MM.1S (cell line): Measurements from ENCODE around the gene CDH6.

Source experiments
- DNase-seq: peaks from one replicate; pipeline ENCODE4 v3.0.0-alpha.2; 2015
- H2AFZ ChIP-seq: fragments of 300-600 bp; sonication (generic); 2 replicates; pipeline ENCODE4 v1.6.0; 2016; ENCODE audit warnings: antibody characterized with exemption, low read length
- H3F3A ChIP-seq: fragments of 300-600 bp; sonication (generic); 2 replicates; pipeline ENCODE4 v1.6.1; 2016; ENCODE audit warnings: mild to moderate bottlenecking, antibody characterized with exemption, low read length, moderate library complexity, mixed read lengths; ENCODE audit not compliant: insufficient read depth
- H3K27ac ChIP-seq: fragments of 300-600 bp; sonication (generic); 2 replicates; pipeline ENCODE4 v1.5.1; 2016; ENCODE audit warnings: mild to moderate bottlenecking, low read length
- H3K27me3 ChIP-seq: fragments of 300-600 bp; sonication (generic); replicated peaks from 2 replicates; pipeline ENCODE4 v1.6.0; 2016; ENCODE audit warnings: low read length; ENCODE audit not compliant: insufficient read depth
- H3K36me3 ChIP-seq: fragments of 300-600 bp; sonication (generic); replicated peaks from 2 replicates; pipeline ENCODE4 v1.6.1; 2016; ENCODE audit warnings: mild to moderate bottlenecking, low read length, mixed read lengths; ENCODE audit not compliant: insufficient read depth
- H3K4me1 ChIP-seq: fragments of 300-600 bp; sonication (generic); 2 replicates; pipeline ENCODE4 v1.6.1; 2016; ENCODE audit warnings: low read length, mixed read lengths
- H3K4me2 ChIP-seq: fragments of 300-600 bp; sonication (generic); 2 replicates; pipeline ENCODE4 v1.6.0; 2016; ENCODE audit warnings: low read depth, low read length
- H3K4me3 ChIP-seq: fragments of 300-600 bp; sonication (generic); 2 replicates; pipeline ENCODE4 v1.5.1; 2016; ENCODE audit warnings: low read length, mixed read lengths
- H3K79me2 ChIP-seq: fragments of 300-600 bp; sonication (generic); 2 replicates; pipeline ENCODE4 v1.6.1; 2016; ENCODE audit warnings: mixed run types, low read length, mixed read lengths
- H3K9ac ChIP-seq: fragments of 300-600 bp; sonication (generic); 2 replicates; pipeline ENCODE4 v1.6.1; 2016; ENCODE audit warnings: low read length, mixed read lengths
- H3K9me2 ChIP-seq: fragments of 300-600 bp; sonication (generic); replicated peaks from 2 replicates; pipeline ENCODE4 v1.6.1; 2016; ENCODE audit warnings: mild to moderate bottlenecking, low read length, mixed read lengths; ENCODE audit not compliant: insufficient read depth
- H3K9me3 ChIP-seq: fragments of 300-600 bp; sonication (generic); replicated peaks from 2 replicates; pipeline ENCODE4 v1.6.1; 2016; ENCODE audit warnings: mild to moderate bottlenecking, low read length, mixed read lengths; ENCODE audit not compliant: insufficient read depth
- H4K20me1 ChIP-seq: fragments of 300-600 bp; sonication (generic); 2 replicates; pipeline ENCODE4 v1.6.1; 2016; ENCODE audit warnings: mild to moderate bottlenecking, low read length, moderate library complexity, mixed read lengths; ENCODE audit not compliant: insufficient read depth
- CTCF ChIP-seq: fragments of 300-600 bp; sonication (generic); IDR thresholded peaks from 2 replicates; pipeline ENCODE4 v1.5.1; 2016; ENCODE audit warnings: antibody characterized with exemption, low read length, mixed read lengths
- EZH2 ChIP-seq: fragments of 300-600 bp; sonication (generic); optimal IDR thresholded peaks from 2 replicates; pipeline ENCODE3; 2017; ENCODE audit warnings: low read depth, mild to moderate bottlenecking, antibody characterized with exemption, low read length, mixed read lengths
- EZH2phosphoT487 ChIP-seq: fragments of 300-600 bp; sonication (generic); IDR thresholded peaks from 2 replicates; pipeline ENCODE4 v1.6.1; 2018; ENCODE audit warnings: antibody characterized with exemption, low read length

CDH6 gene

GRCh38 chr5:31247381-31247780 lies 53.9 kb downstream of the CDH6 start:
- H3K4me2 ChIP-seq, result no peak overlapping the region
- H3K27ac ChIP-seq, result no peak overlapping the region
- H4K20me1 ChIP-seq, result no peaks in the 10 kb centered on the region
- no peak overlapping the region for H3K4me3 ChIP-seq
- no peaks in the 10 kb centered on the region for H3K36me3 ChIP-seq
- no peaks in the 10 kb centered on the region for H3K9me3 ChIP-seq
- TF ChIP-seq EZH2 (no peak), CTCF (no peak), EZH2phosphoT487 (no peak)
- H2AFZ ChIP-seq, result no peak overlapping the region
- H3F3A ChIP-seq, result no peaks in the 10 kb centered on the region
- H3K9me2 ChIP-seq, result no peaks in the 10 kb centered on the region
- H3K27me3 ChIP-seq, result no peaks in the 10 kb centered on the region
- no peak for DNase-seq
- H3K79me2 ChIP-seq, result no peaks in the 10 kb centered on the region
- H3K9ac ChIP-seq, result no peak overlapping the region
- no peaks in the 10 kb centered on the region for H3K4me1 ChIP-seq

- TF ChIP-seq EZH2 (no peak), EZH2phosphoT487 (no peak), CTCF (no peak)
- H3K9me3 ChIP-seq, result no peaks in the 10 kb centered on the region
- H3K4me1 ChIP-seq, result no peaks in the 10 kb centered on the region
- no peak for DNase-seq
- no peaks in the 10 kb centered on the region for H3K79me2 ChIP-seq
- H3K4me2 ChIP-seq, result no peak overlapping the region
- H4K20me1 ChIP-seq, result no peaks in the 10 kb centered on the region
- no peak overlapping the region for H3K4me3 ChIP-seq
- H3K9me2 ChIP-seq, result no peaks in the 10 kb centered on the region
- H2AFZ ChIP-seq, result no peak overlapping the region
- H3K9ac ChIP-seq, result no peak overlapping the region
- no peaks in the 10 kb centered on the region for H3K36me3 ChIP-seq
- H3F3A ChIP-seq, result no peaks in the 10 kb centered on the region
- H3K27ac ChIP-seq, result no peak overlapping the region
- no peaks in the 10 kb centered on the region for H3K27me3 ChIP-seq
These were observed 56.7 kb downstream of the CDH6 start for GRCh38 chr5:31250201-31250600.

GRCh38 chr5:31251032-31251431 lies 57.5 kb downstream of the CDH6 start:
- Histone ChIP-seq H3K9me3 (no peaks in the 10 kb centered on the region), H2AFZ (no peak overlapping the region), H3F3A (no peaks in the 10 kb centered on the region), H4K20me1 (no peaks in the 10 kb centered on the region), H3K27me3 (no peaks in the 10 kb centered on the region), H3K36me3 (no peaks in the 10 kb centered on the region), H3K27ac (no peak overlapping the region), H3K79me2 (no peaks in the 10 kb centered on the region), H3K4me2 (no peak overlapping the region), H3K9ac (no peak overlapping the region), H3K4me1 (no peaks in the 10 kb centered on the region), H3K9me2 (no peaks in the 10 kb centered on the region), H3K4me3 (no peak overlapping the region)
- DNase-seq, result no peak
- TF ChIP-seq CTCF (no peak), EZH2phosphoT487 (no peak), EZH2 (no peak)
